Esophagus squamous epithelium (tissue), 4 donors: ENCODE results near the gene SHANK3.
"Not testable (repeated sequence)": the region's sequence is repeated elsewhere in the genome, so short reads cannot be mapped to it uniquely, and the experiment has no call there.

Experiments
- POLR2A ChIP-seq, 4 donors: fragments of 450-650 bp; IDR thresholded peaks; one replicate each; pipeline ENCODE4 v1.6.1; 2017; ENCODE audit warnings: antibody characterized with exemption in 4 of 4, mild to moderate bottlenecking in 4 of 4, moderate library complexity in 3 of 4
- TF ChIP-seq, protein P1 (sequence below), 6 experiments: fragments of 450-650 bp in 4 of 6; fragments of 200-600 bp in 2 of 6; sonication (generic) in 2 of 6; IDR thresholded peaks; one replicate each; pipeline ENCODE4 v1.5.1; 2016 to 2019; ENCODE audit warnings: antibody characterized with exemption in 6 of 6, mild to moderate bottlenecking in 4 of 6, moderate library complexity in 4 of 6

DNA sequence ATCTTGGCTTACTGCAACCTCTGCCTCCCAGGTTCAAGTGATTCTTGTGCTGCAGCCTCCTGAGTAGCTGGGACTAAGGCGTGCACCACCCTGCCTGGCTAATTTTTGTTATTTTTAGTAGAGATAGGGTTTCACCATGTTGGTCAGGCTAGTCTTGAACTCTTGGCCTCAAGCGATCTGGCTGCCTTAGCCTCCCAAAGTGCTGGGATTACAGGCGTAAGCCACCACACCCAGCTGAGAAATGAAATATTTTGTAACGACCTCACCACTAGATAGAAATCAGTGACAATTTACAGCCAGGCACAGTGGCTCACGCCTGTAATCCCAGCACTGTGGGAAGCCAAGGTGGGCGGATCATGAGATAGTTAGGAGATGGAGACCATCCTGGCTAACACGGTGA lies 12.9 kb upstream of the SHANK3 start:
- TF ChIP-seq, protein P1, sequence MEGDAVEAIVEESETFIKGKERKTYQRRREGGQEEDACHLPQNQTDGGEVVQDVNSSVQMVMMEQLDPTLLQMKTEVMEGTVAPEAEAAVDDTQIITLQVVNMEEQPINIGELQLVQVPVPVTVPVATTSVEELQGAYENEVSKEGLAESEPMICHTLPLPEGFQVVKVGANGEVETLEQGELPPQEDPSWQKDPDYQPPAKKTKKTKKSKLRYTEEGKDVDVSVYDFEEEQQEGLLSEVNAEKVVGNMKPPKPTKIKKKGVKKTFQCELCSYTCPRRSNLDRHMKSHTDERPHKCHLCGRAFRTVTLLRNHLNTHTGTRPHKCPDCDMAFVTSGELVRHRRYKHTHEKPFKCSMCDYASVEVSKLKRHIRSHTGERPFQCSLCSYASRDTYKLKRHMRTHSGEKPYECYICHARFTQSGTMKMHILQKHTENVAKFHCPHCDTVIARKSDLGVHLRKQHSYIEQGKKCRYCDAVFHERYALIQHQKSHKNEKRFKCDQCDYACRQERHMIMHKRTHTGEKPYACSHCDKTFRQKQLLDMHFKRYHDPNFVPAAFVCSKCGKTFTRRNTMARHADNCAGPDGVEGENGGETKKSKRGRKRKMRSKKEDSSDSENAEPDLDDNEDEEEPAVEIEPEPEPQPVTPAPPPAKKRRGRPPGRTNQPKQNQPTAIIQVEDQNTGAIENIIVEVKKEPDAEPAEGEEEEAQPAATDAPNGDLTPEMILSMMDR (IDR thresholded peaks at IDR 0.05) = not testable (repeated sequence)
- TF ChIP-seq POLR2A (IDR thresholded peaks at IDR 0.05) = not testable (repeated sequence)
